Measurements from ENCODE around the gene PRDX3.

The PRDX3 gene

GRCh38 chr10:119178372-119179119 lies at the start of gene PRDX3:
Gene PRDX3, minus strand, starts transcription at chr10:119178812. Its CDS starts 22 bp downstream, at chr10:119178790.
- peak; percentile 93 for DNase-seq

GRCh38 chr10:119227825-119228224 lies 49.2 kb upstream of the PRDX3 start:
- no peak for DNase-seq

- no peak for DNase-seq
These were observed 46.6 kb upstream of the PRDX3 start for GRCh38 chr10:119225083-119225658.

GRCh38 chr10:119222966-119223386 lies 44.4 kb upstream of the PRDX3 start:
- no peak for DNase-seq

GRCh38 chr10:119222537-119222936 lies 43.9 kb upstream of the PRDX3 start:
- DNase-seq = no peak

- no peak for DNase-seq
These were observed 43.1 kb upstream of the PRDX3 start for GRCh38 chr10:119221666-119222065.

GRCh38 chr10:119221201-119221600 lies 42.6 kb upstream of the PRDX3 start:
- no peak for DNase-seq

GRCh38 chr10:119219871-119220270 lies 41.3 kb upstream of the PRDX3 start:
- no peak for DNase-seq

- DNase-seq = no peak
These were observed 39.4 kb upstream of the PRDX3 start for GRCh38 chr10:119217991-119218490.

GRCh38 chr10:119217401-119217800 lies 38.8 kb upstream of the PRDX3 start:
- no peak for DNase-seq

GRCh38 chr10:119216127-119216526 lies 37.5 kb upstream of the PRDX3 start:
- no peak for DNase-seq

GRCh38 chr10:119215371-119215770 lies 36.8 kb upstream of the PRDX3 start:
- DNase-seq = no peak

GRCh38 chr10:119211625-119212441 lies 33.2 kb upstream of the PRDX3 start:
- no peak for DNase-seq

- DNase-seq = no peak
These were observed 32.6 kb upstream of the PRDX3 start for GRCh38 chr10:119211176-119211575.

GRCh38 chr10:119210633-119211032 lies 32.0 kb upstream of the PRDX3 start:
- DNase-seq = no peak

- DNase-seq = no peak
These were observed 31.2 kb upstream of the PRDX3 start for GRCh38 chr10:119209736-119210355.

GRCh38 chr10:119209035-119209735 lies 30.6 kb upstream of the PRDX3 start:
- peak; percentile 61 to 62 for DNase-seq

GRCh38 chr10:119208553-119208940 lies 29.9 kb upstream of the PRDX3 start:
- DNase-seq = no peak

- peak; percentile 14 to 38 for DNase-seq
These were observed 29.3 kb upstream of the PRDX3 start for GRCh38 chr10:119207713-119208552.

GRCh38 chr10:119207366-119207666 lies 28.7 kb upstream of the PRDX3 start, which contains the start of gene GRK5:
Gene GRK5, plus strand, starts transcription at chr10:119207571. Its CDS starts 347 bp downstream, at chr10:119207918.
- DNase-seq = peak; percentile 88 to 93

GRCh38 chr10:119206603-119207365 lies 28.2 kb upstream of the PRDX3 start:
- DNase-seq = peak; percentile 61 to 69
